Neural cell (in vitro differentiated cells): ENCODE measurements around the gene FARP2. TPM values are rescaled to one million over a fixed set of nuclear protein-coding genes. Genes with fewer than 3 reads are reported as not detected.

ENCODE experiments used
- H2AFZ ChIP-seq: fragments of 200-600, 300-800 bp; sonication (generic), shearing (Covaris generic); 2 replicates; pipeline ENCODE4 v1.6.0; 2014; ENCODE audit warnings: low read depth, mild to moderate bottlenecking, antibody characterized with exemption, low read length, moderate library complexity
- H3F3A ChIP-seq: fragments of 200-600 bp; shearing (Covaris generic); 2 replicates; pipeline ENCODE4 v1.6.1; 2016; ENCODE audit warnings: mild to moderate bottlenecking, moderate library complexity, mixed read lengths, antibody characterized with exemption, low read length; ENCODE audit not compliant: insufficient read depth, poor library complexity, severe bottlenecking
- H3K27ac ChIP-seq: fragments of 200-600, 300-800 bp; sonication (generic), shearing (Covaris generic); 2 replicates; pipeline ENCODE4 v1.5.1; 2014; ENCODE audit warnings: mild to moderate bottlenecking, low read length, moderate library complexity
- H3K27me3 ChIP-seq: fragments of 300-800, 200-600 bp; sonication (generic), shearing (Covaris generic); 2 replicates; pipeline ENCODE4 v1.6.0; 2014; ENCODE audit warnings: mild to moderate bottlenecking, low read depth, low read length, moderate library complexity; ENCODE audit not compliant: insufficient read depth
- H3K36me3 ChIP-seq: fragments of 300-800, 200-600 bp; sonication (generic), shearing (Covaris generic); 2 replicates; pipeline ENCODE4 v1.5.1; 2014; ENCODE audit warnings: mild to moderate bottlenecking, antibody characterized with exemption, low read length, moderate library complexity; ENCODE audit not compliant: insufficient read depth
- H3K4me2 ChIP-seq: fragments of 300-800, 200-600 bp; sonication (generic), shearing (Covaris generic); 2 replicates; pipeline ENCODE4 v1.6.0; 2014; ENCODE audit warnings: mild to moderate bottlenecking, low read length
- H3K4me3 ChIP-seq: fragments of 300-800, 200-600 bp; sonication (generic), shearing (Covaris generic); 2 replicates; pipeline ENCODE4 v1.5.1; 2014; ENCODE audit warnings: mild to moderate bottlenecking, low read length, moderate library complexity
- H3K79me2 ChIP-seq: fragments of 200-600 bp; shearing (Covaris generic); replicated peaks from 2 replicates; pipeline ENCODE4 v1.6.0; 2014; ENCODE audit warnings: mild to moderate bottlenecking, low read length, moderate library complexity; ENCODE audit not compliant: insufficient read depth
- H3K9ac ChIP-seq: fragments of 300-800, 200-600 bp; sonication (generic), shearing (Covaris generic); 2 replicates; pipeline ENCODE4 v1.6.1; 2016; ENCODE audit warnings: mild to moderate bottlenecking, low read length, mixed read lengths
- H3K9me2 ChIP-seq: fragments of 200-600 bp; shearing (Covaris generic); 2 replicates; pipeline ENCODE4 v1.6.1; 2016; ENCODE audit warnings: mild to moderate bottlenecking, low read length, mixed read lengths; ENCODE audit not compliant: insufficient read depth
- H3K9me3 ChIP-seq: fragments of 200-600, 300-800 bp; sonication (generic), shearing (Covaris generic); 2 replicates; pipeline ENCODE4 v1.6.1; 2016; ENCODE audit warnings: mild to moderate bottlenecking, mixed run types, low read length, moderate library complexity, mixed read lengths
- H4K20me1 ChIP-seq: fragments of 200-600 bp; shearing (Covaris generic); 2 replicates; pipeline ENCODE4 v1.6.1; 2016; ENCODE audit warnings: mild to moderate bottlenecking, mixed run types; ENCODE audit not compliant: insufficient read depth
- EP300 ChIP-seq: fragments of 450-650 bp; conservative IDR thresholded peaks from 2 replicates; pipeline ENCODE4 v1.6.1; 2014; ENCODE audit warnings: antibody characterized with exemption, mild to moderate bottlenecking, moderate library complexity; ENCODE audit not compliant: poor library complexity, severe bottlenecking
- EZH2 ChIP-seq: fragments of 200-600, 300-800 bp; shearing (Covaris generic), sonication (generic); IDR thresholded peaks from 2 replicates; pipeline ENCODE4 v1.6.1; 2014; ENCODE audit warnings: antibody characterized with exemption, low read length, borderline replicate concordance, mild to moderate bottlenecking; ENCODE audit not compliant: insufficient read depth, poor library complexity, severe bottlenecking
- MXI1 ChIP-seq: fragments of 450-650 bp; conservative IDR thresholded peaks from 2 replicates; pipeline ENCODE4 v1.6.1; 2014; ENCODE audit warnings: antibody characterized with exemption, mild to moderate bottlenecking; ENCODE audit not compliant: poor library complexity, severe bottlenecking
- POLR2AphosphoS5 ChIP-seq: IDR thresholded peaks from 2 replicates; pipeline ENCODE4 v1.6.1; 2012
- RAD21 ChIP-seq: fragments of 450-650 bp; conservative IDR thresholded peaks from 2 replicates; pipeline ENCODE4 v1.6.1; 2014; ENCODE audit warnings: antibody characterized with exemption, mild to moderate bottlenecking, moderate library complexity
- REST ChIP-seq: IDR thresholded peaks from 2 replicates; pipeline ENCODE4 v1.6.1; 2012; ENCODE audit warnings: borderline replicate concordance
- SMC3 ChIP-seq: fragments of 450-650 bp; conservative IDR thresholded peaks from 2 replicates; pipeline ENCODE4 v1.6.1; 2014; ENCODE audit warnings: antibody characterized with exemption, mild to moderate bottlenecking, moderate library complexity; ENCODE audit not compliant: poor library complexity
- TAF1 ChIP-seq: IDR thresholded peaks from 2 replicates; pipeline ENCODE4 v1.6.1; 2012; ENCODE audit warnings: low read depth
- polyA plus RNA-seq: library from polyadenylated mRNA; depleted of rRNA; stranded (reverse); fragments of >200 nt; gene quantifications from 2 replicates; pipeline ENCODE4 v1.2.3, GENCODE V29; 2014
- TF ChIP-seq, protein P1 (sequence below): fragments of 450-650 bp; IDR thresholded peaks from 2 replicates; pipeline ENCODE4 v1.5.1; 2014; ENCODE audit warnings: antibody characterized with exemption, mild to moderate bottlenecking, moderate library complexity; ENCODE audit not compliant: poor library complexity, severe bottlenecking

FARP2 gene
- polyA plus RNA-seq, 1 donor from 2014 or later: 13.3 TPM

DNA sequence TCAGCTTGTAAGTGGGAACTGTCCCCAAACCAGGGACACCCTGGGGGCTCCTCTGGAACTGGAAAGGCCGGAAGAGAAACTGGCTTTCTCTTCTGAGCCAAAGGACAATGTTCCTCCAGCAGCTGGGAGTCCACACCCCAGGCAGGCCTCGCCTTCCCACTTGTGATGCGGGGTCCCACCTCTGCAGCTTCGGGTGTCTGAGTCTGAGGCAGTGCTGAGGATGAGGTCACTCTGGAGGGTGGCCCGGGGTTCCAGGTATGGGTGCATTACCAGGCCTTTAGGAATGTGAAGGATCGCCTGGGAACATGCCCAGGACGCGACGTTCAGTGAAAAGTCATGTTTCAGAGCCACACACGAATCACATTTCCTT, 184.3 kb downstream of the FARP2 start:
- Histone ChIP-seq H3K9me3 (no peaks in the 10 kb centered on the region), H3K4me3 (no peak overlapping the region), H4K20me1 (no peaks in the 10 kb centered on the region), H3K9me2 (no peaks in the 10 kb centered on the region), H3K36me3 (no peaks in the 10 kb centered on the region), H3K9ac (no peak overlapping the region), H2AFZ (no peak overlapping the region), H3K27me3 (peaks cover 28% of the 10 kb centered on the region), H3F3A (no peaks in the 10 kb centered on the region), H3K27ac (no peak overlapping the region), H3K4me2 (no peak overlapping the region), H3K79me2 (no peaks in the 10 kb centered on the region)
- TF ChIP-seq EZH2 (no peak), MXI1 (no peak), SMC3 (no peak), TAF1 (no peak), REST (no peak), RAD21 (no peak), EP300 (no peak), POLR2AphosphoS5 (no peak)
- TF ChIP-seq, protein P1, sequence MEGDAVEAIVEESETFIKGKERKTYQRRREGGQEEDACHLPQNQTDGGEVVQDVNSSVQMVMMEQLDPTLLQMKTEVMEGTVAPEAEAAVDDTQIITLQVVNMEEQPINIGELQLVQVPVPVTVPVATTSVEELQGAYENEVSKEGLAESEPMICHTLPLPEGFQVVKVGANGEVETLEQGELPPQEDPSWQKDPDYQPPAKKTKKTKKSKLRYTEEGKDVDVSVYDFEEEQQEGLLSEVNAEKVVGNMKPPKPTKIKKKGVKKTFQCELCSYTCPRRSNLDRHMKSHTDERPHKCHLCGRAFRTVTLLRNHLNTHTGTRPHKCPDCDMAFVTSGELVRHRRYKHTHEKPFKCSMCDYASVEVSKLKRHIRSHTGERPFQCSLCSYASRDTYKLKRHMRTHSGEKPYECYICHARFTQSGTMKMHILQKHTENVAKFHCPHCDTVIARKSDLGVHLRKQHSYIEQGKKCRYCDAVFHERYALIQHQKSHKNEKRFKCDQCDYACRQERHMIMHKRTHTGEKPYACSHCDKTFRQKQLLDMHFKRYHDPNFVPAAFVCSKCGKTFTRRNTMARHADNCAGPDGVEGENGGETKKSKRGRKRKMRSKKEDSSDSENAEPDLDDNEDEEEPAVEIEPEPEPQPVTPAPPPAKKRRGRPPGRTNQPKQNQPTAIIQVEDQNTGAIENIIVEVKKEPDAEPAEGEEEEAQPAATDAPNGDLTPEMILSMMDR: no peak

- Histone ChIP-seq H3K4me2 (no peak overlapping the region), H3K36me3 (no peaks in the 10 kb centered on the region), H3K27me3 (peaks cover 28% of the 10 kb centered on the region), H2AFZ (no peak overlapping the region), H3K9me2 (no peaks in the 10 kb centered on the region), H3K9ac (no peak overlapping the region), H3K79me2 (no peaks in the 10 kb centered on the region), H3K9me3 (no peaks in the 10 kb centered on the region), H4K20me1 (no peaks in the 10 kb centered on the region), H3F3A (no peaks in the 10 kb centered on the region), H3K27ac (no peak overlapping the region), H3K4me3 (peak overlapping the region; percentile 39)
- TF ChIP-seq EP300 (no peak), RAD21 (no peak), POLR2AphosphoS5 (no peak), SMC3 (no peak), MXI1 (no peak), REST (no peak), TAF1 (no peak), EZH2 (no peak)
- TF ChIP-seq, protein P1: no peak
Observed at GRCh38 chr2:241540771-241541561, 184.9 kb downstream of the FARP2 start.
